ENCODE measurements around the gene STRBP.
"Not testable (repeated sequence)": the region's sequence is repeated elsewhere in the genome, so short reads cannot be mapped to it uniquely, and the experiment has no call there.

STRBP gene

DNA sequence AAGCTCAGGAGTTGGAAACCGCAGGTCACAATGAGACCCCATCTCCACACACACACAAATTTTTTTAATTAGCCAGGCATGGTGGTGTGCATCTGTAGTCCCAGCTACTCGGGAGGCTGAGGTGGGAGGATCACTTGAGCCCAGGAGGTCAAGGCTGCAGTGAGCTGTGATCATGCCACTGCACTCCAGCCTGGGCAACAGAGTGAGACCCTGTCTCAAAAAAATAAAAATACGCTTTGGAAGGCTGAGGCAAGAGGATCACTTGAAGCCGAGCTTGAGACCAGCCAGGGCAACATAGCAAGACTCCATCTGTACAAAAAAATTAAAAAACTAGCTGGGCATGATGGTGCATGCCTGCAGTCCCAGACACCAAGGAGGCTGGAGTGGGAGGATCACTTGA is 19.2 kb downstream of the STRBP start:
- DNase-seq (ENCODE audit: low read depth) = not testable (repeated sequence)

DNA sequence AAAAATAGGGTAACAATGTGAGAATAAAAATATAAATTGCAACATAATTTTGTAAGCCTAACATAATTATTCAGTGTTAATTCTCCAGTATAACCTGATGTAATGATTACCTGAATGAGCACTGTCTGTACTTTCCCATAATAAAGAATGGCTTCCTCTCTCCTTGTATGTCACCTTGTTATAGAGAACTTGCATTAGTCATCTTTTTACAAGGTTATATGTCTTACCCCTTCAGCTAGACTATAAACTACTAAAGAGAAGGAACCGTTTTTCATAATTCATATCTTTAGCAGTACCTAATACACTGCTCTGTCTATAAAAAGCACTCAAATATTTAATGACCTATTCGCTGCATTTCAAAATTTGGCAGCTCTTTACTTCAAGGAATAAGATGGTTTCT is 19.8 kb downstream of the STRBP start:
- no peak for DNase-seq (ENCODE audit: low read depth)

DNA sequence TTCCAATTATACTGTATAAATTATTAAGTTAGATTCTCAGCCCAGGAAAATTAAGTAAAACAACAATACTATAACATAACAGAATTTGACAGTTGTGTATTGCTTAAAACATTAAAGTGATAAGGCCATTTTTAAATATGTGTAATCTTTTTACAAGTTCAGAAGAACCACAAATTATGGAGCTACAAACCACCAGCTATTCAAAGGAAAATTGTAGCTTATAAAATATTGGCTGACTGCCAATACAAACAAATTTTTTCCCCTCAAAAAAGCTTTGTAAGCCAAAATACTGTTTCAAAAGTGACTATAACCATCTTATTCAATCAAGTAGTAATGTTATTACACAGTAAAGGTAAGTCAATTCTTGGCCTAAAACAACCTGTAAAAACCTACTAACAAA is 21.9 kb downstream of the STRBP start:
- no peak for DNase-seq (ENCODE audit: low read depth)

DNA sequence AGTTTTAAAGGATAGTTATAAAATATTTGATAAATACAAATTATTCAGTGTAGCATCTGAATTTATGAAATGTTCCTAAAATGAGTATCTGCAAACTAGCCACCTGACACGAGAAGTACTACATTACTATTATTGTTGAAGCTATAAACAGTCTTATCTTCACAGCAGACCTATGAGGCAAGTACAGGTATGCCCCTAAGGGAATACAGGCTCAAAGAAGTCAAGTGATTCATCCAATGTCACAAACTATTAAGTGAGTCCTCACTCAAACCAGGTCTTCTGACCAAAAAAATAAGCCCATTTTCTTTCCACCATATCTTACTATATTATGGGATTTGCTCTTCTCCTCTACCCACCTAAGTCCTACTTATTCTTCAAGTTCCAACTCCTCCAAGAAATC is 28.7 kb downstream of the STRBP start:
- DNase-seq (ENCODE audit: low read depth) = no peak

DNA sequence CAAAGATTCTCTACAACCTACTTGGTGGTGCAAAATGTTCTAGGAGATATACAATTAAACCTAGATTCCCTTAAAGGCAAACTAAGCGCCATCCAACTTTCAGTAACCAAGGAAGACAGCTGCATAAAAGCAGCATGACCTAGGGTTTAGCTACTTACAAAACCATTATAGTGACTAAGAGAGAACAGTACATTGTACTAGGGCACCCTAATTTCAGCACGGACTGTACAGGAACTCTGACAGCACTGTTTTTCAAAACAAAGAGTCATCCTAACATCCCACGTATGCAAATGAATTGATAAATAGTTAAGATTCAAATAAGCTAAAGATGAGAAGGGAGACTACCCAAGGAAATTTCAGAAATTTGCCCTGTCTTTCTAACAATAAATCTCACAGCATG is 30.0 kb downstream of the STRBP start:
- DNase-seq (ENCODE audit: low read depth) = no peak

DNA sequence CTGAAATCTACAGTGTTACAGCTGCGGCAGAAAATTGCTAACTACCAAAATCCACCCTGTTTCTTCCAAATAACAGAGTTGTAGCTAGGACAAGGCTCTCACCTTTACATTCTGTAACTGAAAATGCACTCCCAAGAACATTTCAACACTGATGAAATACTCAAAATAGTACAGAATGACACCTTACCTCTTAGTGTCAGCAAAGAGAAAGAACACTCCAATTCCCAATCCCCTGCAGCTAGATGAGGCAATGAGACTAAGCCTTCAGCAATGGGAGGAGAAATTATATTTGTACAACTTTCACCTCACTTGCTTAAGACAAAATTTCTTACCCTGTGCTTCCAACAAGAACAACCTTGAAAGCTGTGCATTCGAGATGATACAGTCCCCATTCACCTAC is 31.2 kb downstream of the STRBP start:
- no peak for DNase-seq (ENCODE audit: low read depth)

GRCh38 chr9:123235448-123235847 is 32.9 kb downstream of the STRBP start:
- DNase-seq (ENCODE audit: low read depth) = no peak

- DNase-seq (ENCODE audit: low read depth) = no peak
Observed at GRCh38 chr9:123234853-123235252, 33.5 kb downstream of the STRBP start.

- no peak for DNase-seq (ENCODE audit: low read depth)
Observed at GRCh38 chr9:123232332-123232731, 36.1 kb downstream of the STRBP start.

DNA sequence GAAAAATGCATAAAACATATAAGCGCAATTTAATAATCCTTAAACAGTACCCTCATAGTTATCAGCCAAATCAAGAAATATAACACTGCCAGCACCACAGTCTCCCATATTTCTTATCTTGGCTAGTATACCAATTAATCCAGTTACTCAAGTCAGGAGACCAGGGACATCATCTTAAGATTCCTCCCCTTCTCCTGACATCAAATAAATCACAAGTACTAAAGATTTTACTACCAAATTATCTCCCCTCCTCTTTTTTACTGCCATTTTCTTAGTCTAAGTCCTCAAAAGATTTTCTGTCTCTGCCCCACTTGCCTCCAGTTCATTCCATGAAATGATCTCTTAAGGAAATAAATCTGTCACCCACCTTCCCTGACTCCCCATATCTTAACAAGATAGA is 37.0 kb downstream of the STRBP start:
- DNase-seq (ENCODE audit: low read depth) = no peak

DNA sequence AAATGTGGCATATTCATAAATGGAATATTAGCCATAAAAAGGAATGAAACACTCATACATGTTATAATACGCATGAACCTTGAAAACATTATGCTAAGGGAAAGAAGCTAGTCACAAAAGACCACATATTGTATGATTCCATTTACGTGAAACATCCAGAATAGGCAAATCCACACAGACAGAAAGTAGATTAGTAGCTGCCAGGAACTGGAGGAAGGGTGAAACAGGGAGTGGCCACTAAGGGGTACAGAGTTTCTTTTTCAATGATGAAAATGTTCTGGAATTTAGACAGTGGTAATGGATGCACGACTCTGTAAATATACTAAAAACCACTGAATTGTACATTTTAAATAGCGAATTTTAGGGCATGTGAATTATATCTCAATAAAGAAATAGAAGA is 39.4 kb downstream of the STRBP start:
- DNase-seq (ENCODE audit: low read depth) = no peak

- DNase-seq (ENCODE audit: low read depth) = no peak
Observed at GRCh38 chr9:123225995-123226394, 42.4 kb downstream of the STRBP start.

DNA sequence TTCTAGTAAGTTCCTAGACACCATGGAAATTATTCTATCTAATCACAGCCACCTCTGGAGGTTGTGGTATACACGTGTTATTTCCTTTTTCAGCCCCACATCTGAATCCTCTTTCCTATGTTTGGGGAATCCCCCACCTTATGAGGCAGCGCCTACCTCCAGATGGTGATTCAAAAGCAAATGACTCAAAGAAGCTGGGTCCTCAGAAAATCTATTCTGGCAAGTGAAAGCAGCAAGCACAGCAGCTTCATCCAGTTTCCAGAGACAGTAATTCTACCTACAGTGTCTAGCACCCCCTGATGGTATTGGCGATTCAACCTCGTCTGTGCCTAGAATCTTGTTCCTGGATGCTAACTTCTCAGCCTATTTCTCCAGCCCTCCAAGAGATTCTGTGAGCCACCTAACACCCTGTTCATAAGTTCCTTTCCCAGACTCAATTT is 43.0 kb downstream of the STRBP start:
- DNase-seq (ENCODE audit: low read depth) = peak; percentile 57

GRCh38 chr9:123220127-123220526 is 48.3 kb downstream of the STRBP start:
- no peak for DNase-seq (ENCODE audit: low read depth)

- DNase-seq (ENCODE audit: low read depth) = no peak
Observed at GRCh38 chr9:123218831-123219230, 49.6 kb downstream of the STRBP start.

- DNase-seq (ENCODE audit: low read depth) = no peak
Observed at GRCh38 chr9:123217128-123217654, 51.2 kb downstream of the STRBP start.

- DNase-seq (ENCODE audit: low read depth) = no peak
Observed at GRCh38 chr9:123216251-123216797, 52.1 kb downstream of the STRBP start.

DNA sequence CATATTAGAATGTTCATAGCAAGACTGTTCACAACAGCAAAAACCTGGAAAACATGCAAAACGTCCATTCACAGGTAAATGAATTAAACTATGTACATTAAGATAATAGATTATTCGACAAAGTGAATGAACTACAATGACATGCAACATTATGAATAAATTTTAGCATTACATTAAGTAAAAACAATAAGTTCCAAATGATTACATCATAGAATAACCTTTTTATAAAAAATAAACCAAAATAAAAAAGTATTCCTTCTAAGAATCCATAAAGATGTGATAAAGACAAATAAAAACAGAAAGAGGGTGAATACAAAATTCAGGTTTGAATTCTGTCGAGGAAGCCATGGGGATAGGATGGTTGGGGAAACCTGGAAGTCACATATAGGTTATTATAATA is 57.3 kb downstream of the STRBP start:
- DNase-seq (ENCODE audit: low read depth) = no peak

- no peak for DNase-seq (ENCODE audit: low read depth)
Observed at GRCh38 chr9:123208626-123209174, 59.7 kb downstream of the STRBP start.

- DNase-seq (ENCODE audit: low read depth) = no peak
Observed at GRCh38 chr9:123206065-123206464, 62.3 kb downstream of the STRBP start.

DNA sequence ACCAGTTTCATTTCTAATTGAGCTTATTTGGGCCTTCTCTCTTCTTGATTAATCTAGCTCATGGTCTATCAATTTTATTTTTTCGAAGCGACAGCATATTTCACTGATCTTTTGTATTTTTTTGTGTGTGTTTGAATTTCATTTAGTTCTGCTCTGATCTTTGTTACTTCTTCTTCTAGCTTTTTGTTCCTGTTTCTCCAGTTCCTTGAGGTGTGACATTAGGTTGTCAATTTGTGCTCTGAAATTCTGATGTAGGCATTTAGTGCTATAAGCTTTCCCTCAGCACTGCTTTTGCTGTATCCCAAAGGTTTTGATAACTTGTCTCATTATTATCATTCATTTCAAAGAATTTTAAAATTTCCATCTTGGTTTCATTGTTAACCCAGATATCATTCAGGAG is 67.3 kb downstream of the STRBP start:
- no peak for DNase-seq (ENCODE audit: low read depth)

DNA sequence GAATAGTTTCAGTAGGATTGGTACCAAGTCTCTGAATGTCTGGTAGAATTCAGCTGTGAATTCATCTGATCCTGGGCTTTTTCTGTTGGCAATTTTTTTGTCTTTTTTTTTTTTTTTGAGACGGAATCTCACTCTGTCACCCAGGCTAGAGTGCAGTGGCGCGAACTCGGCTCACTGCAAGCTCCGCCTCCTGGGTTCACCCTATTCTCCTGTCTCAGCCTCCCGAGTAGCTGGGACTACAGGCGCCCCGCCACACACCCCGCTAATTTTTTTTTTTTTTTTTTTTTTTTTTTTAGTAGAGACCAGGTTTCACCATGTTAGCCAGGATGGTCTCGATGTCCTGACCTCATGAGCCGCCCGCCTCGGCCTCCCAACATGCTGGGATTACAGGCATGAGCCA is 67.9 kb downstream of the STRBP start:
- DNase-seq (ENCODE audit: low read depth) = not testable (repeated sequence)

DNA sequence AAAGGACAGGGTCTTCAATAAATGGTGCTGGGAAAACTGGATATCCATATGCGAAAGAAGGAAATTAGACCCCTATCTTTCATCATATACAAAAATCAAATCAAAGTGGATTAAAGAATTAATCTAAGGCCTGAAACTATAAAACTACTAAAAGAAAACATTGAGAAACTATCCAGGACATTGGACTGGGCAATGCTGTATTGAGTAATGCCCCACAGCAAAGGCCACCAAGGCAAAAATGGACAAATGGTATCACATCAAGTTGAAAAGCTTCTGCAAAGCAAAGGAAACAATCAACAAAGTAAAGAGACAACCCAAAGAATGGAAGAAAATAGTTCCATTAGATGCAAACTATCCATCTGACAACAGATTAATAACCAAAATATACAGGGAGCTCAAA is 72.3 kb downstream of the STRBP start:
- no peak for DNase-seq (ENCODE audit: low read depth)

- no peak for DNase-seq (ENCODE audit: low read depth)
Observed at GRCh38 chr9:123194023-123194422, 74.4 kb downstream of the STRBP start.

All from stromal cell of bone marrow (primary cell).